Activated effector memory CD4-positive, alpha-beta T cell treated with Interleukin-2 at 50 U/mL for 16 hours (primary cell): Measurements from ENCODE around the gene ASPHD2.
"Not testable (repeated sequence)": the region's sequence is repeated elsewhere in the genome, so short reads cannot be mapped to it uniquely, and the experiment has no call there.

Experiments
- DNase-seq: peaks from one replicate; pipeline ENCODE4 v3.0.0-alpha.2; 2020

Gene ASPHD2

GRCh38 chr22:26428515-26429457, at the start of gene ASPHD2:
TSS of gene ASPHD2 (plus strand) at chr22:26429260. CDS start at chr22:26433616, 4,356 bp downstream.
- DNase-seq: peak; percentile 76

GRCh38 chr22:26380072-26380830, 48.8 kb upstream of the ASPHD2 start:
- no peak for DNase-seq

- no peak for DNase-seq
Measured at GRCh38 chr22:26382782-26383181, 46.3 kb upstream of the ASPHD2 start.

- DNase-seq: no peak
Measured at GRCh38 chr22:26383968-26384556, 45.0 kb upstream of the ASPHD2 start.

GRCh38 chr22:26385164-26385563, 43.9 kb upstream of the ASPHD2 start:
- no peak for DNase-seq

GRCh38 chr22:26389125-26389524, 39.9 kb upstream of the ASPHD2 start:
- no peak for DNase-seq

GRCh38 chr22:26391091-26391490, 38.0 kb upstream of the ASPHD2 start:
- DNase-seq: no peak

GRCh38 chr22:26391623-26392022, 37.4 kb upstream of the ASPHD2 start:
- DNase-seq: no peak

GRCh38 chr22:26393929-26394328, 35.1 kb upstream of the ASPHD2 start:
- DNase-seq: no peak

- no peak for DNase-seq
Measured at GRCh38 chr22:26394777-26395176, 34.3 kb upstream of the ASPHD2 start.

- DNase-seq: no peak
Measured at GRCh38 chr22:26395926-26396325, 33.1 kb upstream of the ASPHD2 start.

GRCh38 chr22:26398741-26399153, 30.3 kb upstream of the ASPHD2 start:
- peak; percentile 17 for DNase-seq

GRCh38 chr22:26399289-26399688, 29.8 kb upstream of the ASPHD2 start:
- DNase-seq: no peak

- DNase-seq: no peak
Measured at GRCh38 chr22:26401726-26402125, 27.3 kb upstream of the ASPHD2 start.

- DNase-seq: no peak
Measured at GRCh38 chr22:26404851-26405421, 24.1 kb upstream of the ASPHD2 start.

- DNase-seq: no peak
Measured at GRCh38 chr22:26406118-26406517, 22.9 kb upstream of the ASPHD2 start.

GRCh38 chr22:26408562-26409220, 20.4 kb upstream of the ASPHD2 start:
- DNase-seq: not testable (repeated sequence)

GRCh38 chr22:26409719-26410335, 19.2 kb upstream of the ASPHD2 start:
- no peak for DNase-seq

GRCh38 chr22:26410386-26410785, 18.7 kb upstream of the ASPHD2 start:
- DNase-seq: no peak

GRCh38 chr22:26414347-26414746, 14.7 kb upstream of the ASPHD2 start:
- DNase-seq: no peak

- DNase-seq: no peak
Measured at GRCh38 chr22:26416256-26416655, 12.8 kb upstream of the ASPHD2 start.

- no peak for DNase-seq
Measured at GRCh38 chr22:26416670-26417276, 12.3 kb upstream of the ASPHD2 start.
